ENCODE measurements around the gene ZNF436. TPM values are rescaled to one million over a fixed set of nuclear protein-coding genes. Genes with fewer than 3 reads are reported as not detected.
A peak's percentile ranks its signal among the peaks of the same experiment; 100 is the strongest.

The ZNF436 gene
- total RNA-seq, 2 donors from 2014 or later = 8.6 to 18.5 TPM

DNA sequence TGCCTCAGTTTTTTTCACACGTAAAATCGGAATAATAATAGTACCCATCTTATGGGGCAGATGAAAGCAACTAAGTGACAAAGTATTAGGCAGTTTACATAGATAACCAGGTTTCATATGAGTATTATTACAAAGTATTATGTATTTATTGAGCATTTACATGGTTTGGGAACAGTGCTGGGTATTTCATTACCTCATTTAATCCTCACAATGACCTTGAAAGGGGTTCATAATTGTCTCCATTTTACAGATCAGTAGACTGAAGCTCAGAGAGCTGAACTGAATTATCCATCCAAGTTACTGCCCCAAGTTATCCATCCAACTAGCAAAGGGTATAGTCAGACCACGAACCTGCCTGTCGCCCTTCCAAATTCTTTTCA lies 33.7 kb upstream of the ZNF436 start:
- Histone ChIP-seq H3K27me3 (no peaks in the 10 kb centered on the region), H3K36me3 (replicated peaks in 1 of 2; ENCODE audit: insufficient read depth in 1 of 2, low read depth in 2 of 2) (peaks cover 0 to 2% of the 10 kb centered on the region in 2 donors), H3K4me3 (no peak overlapping the region), H3K27ac (peak overlapping the region; percentile 43 to 71 (median 57)), H3K9me3 (no peaks in the 10 kb centered on the region), H3K4me1 (peaks cover 42% of the 10 kb centered on the region)
- 49 to 53% methylated on average over 4 of the region's 4 CpGs for whole genome bisulfite sequencing, 2 donors
- DNase-seq (no peak), ATAC-seq (no peak)
- TF ChIP-seq POLR2A (IDR thresholded peaks at IDR 0.05) = no peak
- intact Hi-C loops (cut with DNase I) = no loop called here

DNA sequence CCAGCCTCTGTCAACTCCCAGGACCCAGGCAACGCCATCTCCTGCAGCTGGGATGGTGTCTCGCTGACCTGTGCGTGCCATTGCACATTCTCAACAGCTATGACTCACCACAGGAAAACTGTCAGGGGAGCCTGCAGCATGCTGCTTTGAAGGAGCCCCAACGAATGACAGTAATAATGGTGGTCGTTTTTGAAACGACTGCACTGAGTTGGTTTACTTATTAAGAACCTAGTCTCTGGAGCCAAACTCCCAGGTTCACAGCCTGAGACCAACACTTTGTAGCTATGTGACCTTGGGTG lies 33.4 kb upstream of the ZNF436 start:
- no peak overlapping the region for H3K4me3 ChIP-seq
- peak overlapping the region; percentile 43 to 71 (median 57) for H3K27ac ChIP-seq
- no peak for ATAC-seq
- TF ChIP-seq POLR2A (IDR thresholded peaks at IDR 0.05) = no peak
- TF ChIP-seq, protein P1, sequence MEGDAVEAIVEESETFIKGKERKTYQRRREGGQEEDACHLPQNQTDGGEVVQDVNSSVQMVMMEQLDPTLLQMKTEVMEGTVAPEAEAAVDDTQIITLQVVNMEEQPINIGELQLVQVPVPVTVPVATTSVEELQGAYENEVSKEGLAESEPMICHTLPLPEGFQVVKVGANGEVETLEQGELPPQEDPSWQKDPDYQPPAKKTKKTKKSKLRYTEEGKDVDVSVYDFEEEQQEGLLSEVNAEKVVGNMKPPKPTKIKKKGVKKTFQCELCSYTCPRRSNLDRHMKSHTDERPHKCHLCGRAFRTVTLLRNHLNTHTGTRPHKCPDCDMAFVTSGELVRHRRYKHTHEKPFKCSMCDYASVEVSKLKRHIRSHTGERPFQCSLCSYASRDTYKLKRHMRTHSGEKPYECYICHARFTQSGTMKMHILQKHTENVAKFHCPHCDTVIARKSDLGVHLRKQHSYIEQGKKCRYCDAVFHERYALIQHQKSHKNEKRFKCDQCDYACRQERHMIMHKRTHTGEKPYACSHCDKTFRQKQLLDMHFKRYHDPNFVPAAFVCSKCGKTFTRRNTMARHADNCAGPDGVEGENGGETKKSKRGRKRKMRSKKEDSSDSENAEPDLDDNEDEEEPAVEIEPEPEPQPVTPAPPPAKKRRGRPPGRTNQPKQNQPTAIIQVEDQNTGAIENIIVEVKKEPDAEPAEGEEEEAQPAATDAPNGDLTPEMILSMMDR (IDR thresholded peaks at IDR 0.05) = no peak
- DNase-seq = peak in 1 of 4 donors; percentile 43
- H3K9me3 ChIP-seq = no peaks in the 10 kb centered on the region
- intact Hi-C loops (cut with DNase I) = no loop called here
- H3K36me3 ChIP-seq (replicated peaks in 1 of 2; ENCODE audit: insufficient read depth in 1 of 2, low read depth in 2 of 2) = peaks cover 0 to 2% of the 10 kb centered on the region in 2 donors
- peaks cover 42% of the 10 kb centered on the region for H3K4me1 ChIP-seq
- WGBS, 2 donors = 32 to 63% methylated on average over 2 to 6 of the region's 6 CpGs
- H3K27me3 ChIP-seq = no peaks in the 10 kb centered on the region

DNA sequence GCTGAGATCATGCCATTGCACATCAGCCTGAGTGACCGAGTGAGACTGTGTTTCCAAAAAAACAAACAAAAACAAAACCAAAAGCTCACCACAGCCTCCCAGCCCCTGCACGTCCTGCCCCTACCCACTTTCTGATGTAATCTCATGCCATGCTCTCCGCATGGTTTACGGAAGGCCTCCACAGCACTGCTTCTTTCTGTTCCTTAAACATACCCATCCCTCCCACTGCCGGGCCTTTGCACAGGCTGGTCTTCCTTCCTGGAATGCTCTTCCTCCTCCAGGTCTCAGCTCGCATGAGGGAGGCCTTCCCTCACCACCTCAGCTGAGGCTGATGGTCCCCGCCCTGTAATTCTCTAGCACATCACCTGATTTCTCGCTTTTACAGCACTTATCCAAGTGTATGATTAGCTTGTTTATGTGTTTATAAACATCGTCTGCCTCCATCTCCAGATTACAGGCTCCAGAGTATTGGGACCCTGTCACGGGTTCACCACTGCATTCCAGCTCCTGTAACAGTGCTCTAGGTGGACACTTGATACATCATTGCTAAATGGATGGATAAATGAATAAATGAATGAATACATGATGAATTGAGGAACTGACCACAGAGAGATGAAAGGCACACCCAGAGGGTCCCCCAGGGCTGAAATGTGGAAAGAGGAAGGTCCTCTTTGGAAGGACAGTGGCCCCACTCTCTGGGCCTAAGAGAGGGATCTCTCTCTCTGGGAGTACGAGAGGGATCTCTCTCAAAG lies 32.8 kb upstream of the ZNF436 start:
- intact Hi-C loops (cut with DNase I) = no loop called here
- no peak for TF ChIP-seq POLR2A (IDR thresholded peaks at IDR 0.05)
- TF ChIP-seq, protein P1 (IDR thresholded peaks at IDR 0.05) = no peak
- peak overlapping the region in 3 of 4 donors; percentile 43 to 71 (median 67) for H3K27ac ChIP-seq
- DNase-seq = no peak
- ATAC-seq = no peak
- H3K27me3 ChIP-seq = no peaks in the 10 kb centered on the region
- peaks cover 0 to 2% of the 10 kb centered on the region in 2 donors for H3K36me3 ChIP-seq (replicated peaks in 1 of 2; ENCODE audit: insufficient read depth in 1 of 2, low read depth in 2 of 2)
- H3K4me1 ChIP-seq = peaks cover 42% of the 10 kb centered on the region
- no peaks in the 10 kb centered on the region for H3K9me3 ChIP-seq
- 77 to 81% methylated on average over 11 of the region's 11 CpGs for WGBS, 2 donors
- H3K4me3 ChIP-seq = no peak overlapping the region

DNA sequence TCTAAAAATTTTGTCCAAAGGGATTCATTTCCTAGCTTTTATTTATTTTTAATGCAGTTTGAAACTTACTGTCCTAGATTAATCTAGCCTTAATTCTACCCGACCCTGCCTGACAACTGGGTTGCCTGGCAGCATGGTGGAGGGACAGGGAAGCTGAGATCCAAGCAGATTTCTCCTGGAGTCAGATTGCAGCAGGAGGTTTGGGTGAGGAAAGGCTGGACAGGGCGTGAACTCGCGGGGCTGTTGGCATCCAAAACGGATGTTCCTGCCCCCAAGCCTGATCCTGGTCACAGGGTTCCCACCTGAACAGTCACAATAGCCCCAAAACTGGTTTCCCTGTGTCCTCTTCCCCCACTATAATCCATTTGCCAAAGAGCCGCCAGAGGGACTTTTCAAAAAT lies 31.7 kb upstream of the ZNF436 start:
- Histone ChIP-seq H3K27me3 (no peaks in the 10 kb centered on the region), H3K4me3 (no peak overlapping the region), H3K27ac (peak overlapping the region in 2 of 4 donors; percentile 29 to 67), H3K9me3 (no peaks in the 10 kb centered on the region), H3K4me1 (peaks cover 41% of the 10 kb centered on the region), H3K36me3 (replicated peaks in 1 of 2; ENCODE audit: insufficient read depth in 1 of 2, low read depth in 2 of 2) (peaks cover 0 to 3% of the 10 kb centered on the region in 2 donors)
- no peak for TF ChIP-seq POLR2A (IDR thresholded peaks at IDR 0.05)
- TF ChIP-seq, protein P1 (IDR thresholded peaks at IDR 0.05) = no peak
- no peak for ATAC-seq
- 77 to 89% methylated on average over 6 of the region's 6 CpGs for WGBS, 2 donors
- intact Hi-C loops (cut with DNase I) = no loop called here
- no peak for DNase-seq

DNA sequence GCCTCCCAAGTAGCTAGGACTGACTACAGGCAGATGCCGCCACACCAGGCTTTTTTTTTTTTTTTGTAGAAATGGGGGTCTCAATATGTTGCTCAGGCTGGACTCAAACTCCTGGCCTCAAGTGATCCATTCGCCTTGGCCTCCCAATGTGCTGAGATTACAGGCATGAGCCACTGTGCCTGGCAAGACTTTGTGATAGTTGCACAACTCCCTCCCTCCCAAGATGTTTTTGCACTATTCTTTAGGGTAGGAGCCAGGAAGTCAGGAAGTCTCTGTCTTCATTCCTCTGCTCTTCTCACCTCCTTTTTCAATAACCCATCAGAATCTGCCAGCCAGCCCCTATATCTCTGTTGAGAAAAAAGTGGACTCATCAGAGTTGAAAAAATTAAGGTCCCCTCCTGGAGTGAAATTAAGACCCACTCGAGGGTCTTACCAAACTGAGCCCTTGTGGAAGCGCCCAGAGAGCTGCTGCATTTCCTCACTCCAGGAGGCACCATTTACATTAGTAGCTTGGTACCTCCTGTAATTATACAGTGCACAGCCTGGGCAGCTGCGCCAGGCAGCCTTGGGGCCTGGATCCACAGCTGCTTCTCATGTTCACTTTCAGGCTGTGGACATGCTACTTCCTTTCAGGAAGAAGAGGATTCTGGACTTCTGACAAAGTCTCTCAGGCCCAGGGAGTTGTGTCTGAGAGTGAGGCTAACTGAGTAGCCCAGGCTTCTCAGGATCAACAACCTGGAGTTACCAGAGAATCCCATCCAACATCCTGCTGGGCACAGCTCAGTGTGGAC lies 30.9 kb upstream of the ZNF436 start:
- no peaks in the 10 kb centered on the region for H3K9me3 ChIP-seq
- intact Hi-C loops (cut with DNase I) = no loop called here
- TF ChIP-seq, protein P1 (IDR thresholded peaks at IDR 0.05) = no peak
- TF ChIP-seq POLR2A (IDR thresholded peaks at IDR 0.05) = no peak
- no peak overlapping the region for H3K4me3 ChIP-seq
- DNase-seq (no peak), ATAC-seq (no peak)
- peaks cover 0 to 6% of the 10 kb centered on the region in 2 donors for H3K36me3 ChIP-seq (replicated peaks in 1 of 2; ENCODE audit: insufficient read depth in 1 of 2, low read depth in 2 of 2)
- H3K27ac ChIP-seq = peak overlapping the region in 2 of 4 donors; percentile 29 to 30
- peaks cover 34% of the 10 kb centered on the region for H3K4me1 ChIP-seq
- 87 to 92% methylated on average over 4 to 5 of the region's 5 CpGs for WGBS, 2 donors
- H3K27me3 ChIP-seq = no peaks in the 10 kb centered on the region

Measured in body of pancreas (tissue), 4 donors.